GM13976 (cell line): ENCODE data around the gene LIPA.
A peak's percentile ranks its signal among the peaks of the same experiment; 100 is the strongest.

Experiments
- DNase-seq: peaks from one replicate; pipeline ENCODE4 v3.0.0; 2012; ENCODE audit warnings: low spot score
- CTCF ChIP-seq: IDR thresholded peaks from 2 replicates; pipeline ENCODE4 v1.5.1; 2012; ENCODE audit warnings: borderline replicate concordance, mild to moderate bottlenecking; ENCODE audit not compliant: insufficient read depth; ENCODE audit errors: extremely low read depth, missing control alignments, control extremely low read depth
- in situ Hi-C: fragments of 300-500 bp; cut with MboI; formaldehyde crosslinking; loops from one replicate; pipeline ENCODE4 v1.12.0; 2022; ENCODE audit warnings: low sequenced_read_pairs, mixed read lengths, inconsistent platforms; ENCODE audit not compliant: unreplicated experiment

The LIPA gene

GRCh38 chr10:89214566-89215165 is 36.9 kb downstream of the LIPA start:
- no peak for DNase-seq
- in situ Hi-C loops: loop anchor here (5.0 to 10.0 kb wide), 3 partner anchors 182 to 380 kb away; no protein-coding TSS in a partner anchor
- TF ChIP-seq CTCF: no peak

- in situ Hi-C loops: loop anchor here (5.0 to 10.0 kb wide), 3 partner anchors 181 to 378 kb away; no protein-coding TSS in a partner anchor
- TF ChIP-seq CTCF: no peak
- DNase-seq: peak; percentile 36
Measured at GRCh38 chr10:89213191-89213808, 38.3 kb downstream of the LIPA start.

GRCh38 chr10:89210794-89211425 is 40.7 kb downstream of the LIPA start:
- no peak for TF ChIP-seq CTCF
- DNase-seq: no peak
- in situ Hi-C loops: loop anchor here (5.0 to 10.0 kb wide), 3 partner anchors 179 to 376 kb away; no protein-coding TSS in a partner anchor

- in situ Hi-C loops: loop anchor here (5.0 to 10.0 kb wide), 3 partner anchors 177 to 375 kb away; no protein-coding TSS in a partner anchor
- no peak for DNase-seq
- TF ChIP-seq CTCF: no peak
Measured at GRCh38 chr10:89209718-89210117, 41.9 kb downstream of the LIPA start.

- no peak for TF ChIP-seq CTCF
- DNase-seq: peak; percentile 48
- in situ Hi-C loops: no loop called here
Measured at GRCh38 chr10:89207801-89208551, 43.6 kb downstream of the LIPA start.

- TF ChIP-seq CTCF: no peak
- DNase-seq: peak; percentile 42
- in situ Hi-C loops: no loop called here
Measured at GRCh38 chr10:89207181-89207800, 44.3 kb downstream of the LIPA start, which contains the start of gene CH25H. TSS of gene CH25H (minus strand) at chr10:89207317. CDS start at chr10:89207292, 25 bp downstream.
